GM21723 (cell line): ENCODE results near the gene CAP1.
A peak's percentile ranks its signal among the peaks of the same experiment; 100 is the strongest.
"Not testable (repeated sequence)": the region's sequence is repeated elsewhere in the genome, so short reads cannot be mapped to it uniquely, and the experiment has no call there.

Experiments used
- ATAC-seq: cut with Tn5 transposase; IDR thresholded peaks from one replicate; pipeline ENCODE4 v1.9.1; 2021; ENCODE audit warnings: mild to moderate bottlenecking, moderate library complexity; ENCODE audit not compliant: unreplicated experiment

CAP1 gene

DNA sequence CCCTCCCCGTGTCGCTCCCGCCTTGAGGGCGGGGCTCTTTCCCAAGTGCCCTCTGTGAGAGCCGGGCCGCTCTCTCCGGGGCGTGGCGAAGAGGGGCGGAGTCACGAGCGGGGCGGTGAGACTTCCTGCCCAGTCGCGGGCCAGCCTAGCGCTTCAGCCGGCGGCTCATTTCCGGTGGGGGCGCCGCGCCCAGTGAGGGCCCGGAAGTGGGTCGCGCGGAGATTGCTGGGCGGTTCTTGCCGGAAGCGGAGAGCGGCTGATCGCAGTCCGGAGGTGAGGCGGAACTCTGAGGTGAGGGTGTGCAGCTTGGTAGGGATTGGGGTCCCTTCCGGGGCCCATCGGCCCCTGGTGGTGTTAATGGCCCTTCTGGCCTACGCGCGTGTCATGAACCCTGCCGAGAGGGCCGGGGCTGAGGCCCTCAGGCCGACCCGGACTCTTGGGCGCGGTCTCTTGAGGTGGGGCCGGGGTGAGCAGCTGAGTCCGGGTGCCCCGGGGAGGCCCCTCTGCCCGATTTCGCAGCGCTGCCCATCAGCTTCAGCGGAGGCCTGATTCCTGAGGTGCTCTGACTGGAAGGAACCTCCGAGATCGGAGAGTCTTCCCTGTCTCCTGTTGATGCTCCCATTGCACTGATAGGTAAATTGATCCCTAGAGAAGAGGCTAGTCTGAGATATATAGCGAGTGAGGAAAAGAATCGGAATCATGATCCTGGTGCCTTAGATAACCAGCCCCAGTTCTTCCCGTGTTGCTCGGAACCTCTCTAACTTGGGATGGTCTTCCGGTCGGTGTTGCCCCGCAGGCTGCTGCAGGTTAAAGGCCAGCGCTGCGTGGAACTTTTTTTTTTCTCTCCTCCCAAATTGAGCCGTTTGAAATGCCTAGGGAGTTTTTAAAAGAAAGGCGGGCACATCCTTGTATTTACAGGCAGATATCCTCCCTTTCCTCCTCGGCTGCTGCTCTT is at the start of gene CAP1:
Gene CAP1, plus strand, starts transcription at position 219 of the 955 bp plus-strand sequence. CDS start 18,618 bp downstream, outside the sequence.
- peak; percentile 74 for ATAC-seq

GRCh38 chr1:39992234-39992633 is 48.3 kb upstream of the CAP1 start:
- no peak for ATAC-seq

DNA sequence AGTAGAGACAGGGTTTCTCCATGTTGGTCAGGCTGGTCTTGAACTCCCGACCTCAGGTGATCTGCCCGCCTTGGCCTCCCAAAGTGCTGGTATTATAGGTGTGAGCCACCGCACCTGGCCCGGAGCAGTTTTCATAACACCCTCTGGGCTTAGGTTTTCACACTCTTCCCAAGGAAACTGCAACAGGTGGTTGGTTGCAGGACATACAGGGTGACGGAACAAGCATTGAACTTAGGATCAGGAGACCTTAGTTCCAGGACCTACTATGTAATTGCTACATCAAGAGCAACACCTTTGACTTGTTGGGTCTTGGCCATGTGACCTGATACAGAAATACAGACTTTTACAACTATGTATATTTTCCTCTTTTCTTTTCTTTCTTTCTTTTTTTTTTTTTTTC is 47.6 kb upstream of the CAP1 start:
- ATAC-seq, result no peak

DNA sequence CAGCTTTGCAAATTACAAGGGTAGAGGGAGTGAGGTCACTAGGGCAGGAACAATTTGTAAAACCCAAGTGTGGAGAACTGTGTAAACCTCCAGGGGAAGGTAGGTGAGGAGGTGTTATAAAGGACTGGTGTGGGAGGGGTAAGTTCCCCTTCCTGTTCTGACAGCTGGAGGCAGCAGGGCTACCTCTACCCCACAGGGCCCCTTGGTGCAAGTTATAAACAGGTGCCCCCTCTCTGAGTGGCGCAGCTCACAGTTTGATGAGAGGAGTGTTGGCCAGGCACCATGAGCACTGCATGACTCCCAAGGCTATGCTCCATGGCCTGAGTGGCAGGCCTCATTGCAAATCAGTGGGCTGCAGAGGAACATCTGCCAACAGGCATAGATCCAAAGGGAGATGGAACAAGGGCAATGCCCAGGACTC is 44.5 kb upstream of the CAP1 start:
- ATAC-seq, result peak; percentile 84

GRCh38 chr1:39996396-39997004 is 44.0 kb upstream of the CAP1 start:
- no peak for ATAC-seq

DNA sequence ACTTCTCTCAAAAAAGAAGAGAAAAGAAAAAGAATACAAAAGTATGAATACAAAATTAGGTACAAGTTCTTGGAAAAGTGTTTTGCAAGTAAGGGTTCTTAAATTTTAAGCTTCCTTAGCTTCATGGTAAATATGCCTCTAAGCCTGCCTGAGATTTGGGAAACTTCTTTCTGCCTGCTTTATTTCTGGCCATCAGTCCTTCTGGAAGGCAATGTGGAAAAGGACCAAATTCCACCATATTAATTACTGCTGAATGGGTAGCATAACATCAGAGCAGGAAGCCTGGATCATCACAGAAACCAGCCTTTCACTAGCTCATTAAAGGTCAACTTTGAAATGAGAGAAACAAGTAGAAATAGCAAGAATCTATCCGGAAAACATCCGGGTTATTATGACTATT is 39.1 kb upstream of the CAP1 start:
- ATAC-seq, result no peak

DNA sequence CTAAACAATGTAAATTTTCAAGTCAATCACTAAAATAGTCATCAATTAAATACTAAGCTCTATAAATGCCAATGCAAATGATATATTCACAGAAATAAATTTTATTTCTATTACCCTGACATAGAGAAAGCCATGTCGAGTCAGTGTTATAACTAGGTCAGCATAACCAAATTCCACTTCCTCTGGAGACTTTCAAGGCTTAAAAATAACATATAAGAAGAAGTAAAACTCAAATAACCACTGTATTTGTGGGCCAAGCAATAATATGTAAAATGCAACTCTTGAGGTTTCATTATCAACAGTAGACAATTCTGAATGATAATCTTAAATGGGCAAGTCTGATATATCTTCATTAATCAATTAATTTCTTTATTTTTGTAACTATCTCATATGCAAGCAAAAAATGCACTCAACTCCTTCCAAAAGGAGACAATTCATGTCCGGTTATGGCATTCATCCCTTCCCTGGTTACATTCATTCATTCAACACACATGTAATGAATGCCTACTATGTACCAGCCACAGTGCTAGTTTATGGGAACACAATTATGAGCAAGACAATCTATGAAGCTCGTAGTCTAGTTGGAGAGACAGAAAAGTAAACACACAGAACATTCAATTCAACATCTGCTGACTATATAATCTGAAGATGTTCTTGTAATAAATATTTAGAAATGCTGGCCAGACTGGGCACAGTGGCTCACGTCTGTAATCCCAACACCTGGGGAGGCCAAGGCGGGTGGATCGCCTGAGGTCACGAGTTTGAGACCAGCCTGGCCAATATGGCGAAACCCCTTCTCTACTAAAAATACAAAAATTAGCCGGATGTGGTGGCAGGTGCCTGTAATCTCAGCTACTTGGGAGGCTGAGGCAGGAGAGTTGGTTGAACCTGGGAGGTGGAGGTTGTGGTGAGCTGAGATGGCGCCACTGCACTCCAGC is 37.1 kb upstream of the CAP1 start:
- no peak for ATAC-seq

- ATAC-seq, result no peak
Observed at GRCh38 chr1:40004857-40005256, 35.7 kb upstream of the CAP1 start.

GRCh38 chr1:40007481-40008034 is 33.0 kb upstream of the CAP1 start:
- ATAC-seq, result not testable (repeated sequence)

DNA sequence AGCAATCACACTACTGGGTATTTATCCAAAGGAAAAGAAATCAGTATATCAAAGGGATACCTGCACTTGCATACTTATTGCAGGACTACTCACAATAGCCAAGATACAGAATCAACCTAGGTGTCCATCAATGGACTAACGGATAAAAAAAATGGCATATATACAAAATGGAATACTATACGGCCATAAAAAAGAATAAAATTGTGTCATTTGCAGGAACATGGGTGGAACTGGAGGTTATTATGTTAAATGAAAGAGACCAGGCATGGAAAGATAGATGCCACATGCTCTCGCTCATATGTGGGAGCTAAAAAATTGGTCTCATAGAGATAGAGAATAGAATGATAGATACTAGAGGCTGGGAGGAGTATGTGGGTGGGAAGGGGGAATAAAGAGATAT is 29.3 kb upstream of the CAP1 start:
- ATAC-seq, result no peak

GRCh38 chr1:40014253-40014706 is 26.2 kb upstream of the CAP1 start:
- no peak for ATAC-seq

- no peak for ATAC-seq
Observed at GRCh38 chr1:40014812-40015594, 25.5 kb upstream of the CAP1 start.

- ATAC-seq, result no peak
Observed at GRCh38 chr1:40017951-40018575, 22.5 kb upstream of the CAP1 start.

- no peak for ATAC-seq
Observed at GRCh38 chr1:40020447-40021085, 20.0 kb upstream of the CAP1 start.

DNA sequence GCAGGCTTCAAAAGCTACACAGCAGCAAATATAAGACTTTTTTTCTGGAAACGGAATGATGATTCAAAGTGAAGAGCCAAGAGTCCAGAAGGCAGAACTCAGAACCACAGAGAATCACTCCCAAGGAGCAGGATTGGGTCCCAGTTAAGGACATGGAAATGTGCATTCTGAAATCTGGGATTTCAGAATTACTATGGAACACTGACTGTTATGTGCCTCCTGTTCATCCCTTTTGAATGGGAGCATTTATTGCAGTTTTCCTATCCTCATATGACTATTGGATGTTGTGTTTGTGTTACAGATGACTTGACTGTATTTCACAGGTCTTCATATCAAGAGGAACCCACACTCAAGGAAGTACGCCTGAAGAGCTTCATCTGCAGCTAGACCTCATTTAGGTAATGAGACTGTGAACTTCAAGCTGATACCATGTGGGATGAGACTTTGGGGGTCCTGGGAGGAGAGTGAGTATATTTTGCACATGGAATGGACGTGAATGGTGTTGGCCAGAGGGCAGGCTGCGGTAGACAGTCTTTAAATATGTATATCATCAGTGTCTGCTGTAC is 17.1 kb upstream of the CAP1 start:
- no peak for ATAC-seq

DNA sequence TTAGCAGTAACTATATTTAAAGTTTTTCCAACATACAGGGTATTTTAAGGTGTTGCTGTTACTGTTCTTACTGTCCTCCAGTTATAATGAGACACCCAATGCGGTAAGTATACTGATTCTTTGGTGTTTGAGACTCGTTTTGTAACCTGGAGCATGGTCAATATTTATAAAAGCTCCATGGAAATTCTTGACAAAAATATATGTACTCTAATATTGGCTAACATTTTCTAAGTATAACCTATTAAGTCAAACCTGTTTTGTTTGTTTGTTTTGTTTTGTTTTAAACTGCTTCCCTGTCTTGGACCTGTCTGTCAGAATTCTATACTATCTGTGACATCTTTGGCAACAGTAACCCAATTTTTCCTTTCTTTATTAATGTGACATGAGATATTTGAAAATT is 15.9 kb upstream of the CAP1 start:
- ATAC-seq, result no peak

GRCh38 chr1:40027647-40028046 is 12.9 kb upstream of the CAP1 start:
- ATAC-seq, result no peak

DNA sequence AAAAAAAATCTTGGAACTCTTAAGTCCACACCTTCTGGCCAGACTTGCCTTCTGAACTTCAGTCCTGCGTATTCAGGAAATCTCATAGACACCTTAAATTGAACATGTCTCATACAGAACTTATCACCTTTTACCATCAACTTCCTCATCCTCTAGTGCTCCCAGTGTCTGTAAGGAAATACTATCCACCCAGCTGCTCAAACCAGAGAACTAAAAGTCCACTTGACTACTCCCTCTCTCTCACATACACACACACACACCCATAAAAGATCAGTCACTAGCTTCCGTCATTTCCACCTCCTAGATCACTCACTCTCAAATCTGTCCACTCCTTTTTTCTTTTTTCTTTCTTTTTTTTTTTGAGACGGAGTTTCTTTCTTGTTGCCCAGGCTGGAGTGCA is 10.9 kb upstream of the CAP1 start:
- no peak for ATAC-seq
